GM12872 (cell line): ENCODE results near the gene PTPRS.

Source experiments
- CTCF ChIP-seq: IDR thresholded peaks from 3 replicates; pipeline ENCODE4 v1.5.1; 2011; ENCODE audit warnings: low read depth, mild to moderate bottlenecking, low read length, moderate library complexity; ENCODE audit not compliant: insufficient read depth

Gene PTPRS

DNA sequence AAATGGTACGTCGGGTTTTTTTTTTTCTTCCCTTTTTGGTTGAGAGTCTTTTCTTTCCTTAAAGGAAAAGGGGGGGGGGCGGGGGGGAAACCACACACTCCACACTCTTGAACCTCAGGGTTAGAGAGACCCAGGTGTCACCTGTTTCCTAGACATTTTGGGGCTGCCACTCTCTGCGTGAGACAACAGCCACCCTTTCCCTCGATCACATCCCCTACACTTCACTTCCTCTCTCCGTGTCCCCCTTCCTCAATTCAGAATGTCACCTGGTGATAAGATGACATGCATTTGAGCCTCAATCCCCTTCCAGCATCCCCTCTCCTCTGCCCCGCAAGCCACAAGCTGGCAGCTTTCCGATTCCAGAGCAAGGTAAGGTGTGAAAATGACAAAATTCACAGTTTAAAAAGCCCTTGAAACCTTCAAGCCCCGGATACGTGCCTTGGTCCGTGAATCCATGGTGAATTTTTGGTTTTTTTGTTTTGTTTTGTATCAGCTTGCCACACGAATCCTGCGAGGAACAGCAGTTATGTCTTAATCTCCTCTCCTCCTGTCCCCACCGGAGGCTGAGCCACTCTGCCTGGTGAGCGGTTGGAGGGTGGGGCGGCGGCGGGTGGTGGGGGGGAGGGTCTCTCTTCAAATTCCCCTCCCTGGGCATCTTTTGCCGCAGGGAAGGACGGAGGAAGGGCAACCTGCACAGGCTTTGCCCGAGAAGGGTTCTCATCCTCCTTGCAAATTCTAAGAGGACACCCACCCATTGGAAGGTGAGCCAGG lies 4.2 kb downstream of the PTPRS start:
- no peak for TF ChIP-seq CTCF

GRCh38 chr19:5335593-5335992 lies 5.0 kb downstream of the PTPRS start:
- TF ChIP-seq CTCF = no peak

DNA sequence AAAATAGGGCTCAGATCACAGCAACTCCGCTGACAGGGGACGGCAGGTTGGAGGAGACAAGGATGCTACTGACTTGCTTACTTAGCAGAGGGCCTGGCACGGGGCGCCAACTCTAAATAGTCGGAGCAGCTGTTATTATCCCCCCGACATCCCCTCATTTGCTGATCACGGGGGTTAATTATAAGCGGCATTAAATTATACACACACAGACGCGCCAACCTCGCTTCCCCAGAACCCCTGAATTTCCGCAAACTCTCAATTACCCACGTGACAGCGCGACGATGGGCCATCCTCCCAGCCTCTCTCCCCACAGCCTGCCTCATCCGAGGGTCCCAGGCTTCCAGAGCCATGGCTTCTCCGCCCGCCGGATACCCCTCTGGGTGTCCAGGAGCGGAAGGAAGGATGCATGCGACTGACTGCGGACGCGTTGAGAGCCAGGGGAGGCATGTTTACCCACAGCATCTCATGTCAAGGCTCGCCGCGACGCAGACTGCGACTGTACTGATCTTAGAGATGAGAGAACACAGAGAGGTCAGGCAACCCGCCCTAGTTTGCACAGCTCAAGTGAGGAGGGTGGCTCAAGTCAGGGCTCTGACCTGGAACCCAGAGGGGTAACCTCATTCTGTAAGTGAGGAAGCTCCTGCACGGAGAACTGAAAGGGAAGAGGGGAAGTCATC lies 5.7 kb downstream of the PTPRS start:
- TF ChIP-seq CTCF = no peak

DNA sequence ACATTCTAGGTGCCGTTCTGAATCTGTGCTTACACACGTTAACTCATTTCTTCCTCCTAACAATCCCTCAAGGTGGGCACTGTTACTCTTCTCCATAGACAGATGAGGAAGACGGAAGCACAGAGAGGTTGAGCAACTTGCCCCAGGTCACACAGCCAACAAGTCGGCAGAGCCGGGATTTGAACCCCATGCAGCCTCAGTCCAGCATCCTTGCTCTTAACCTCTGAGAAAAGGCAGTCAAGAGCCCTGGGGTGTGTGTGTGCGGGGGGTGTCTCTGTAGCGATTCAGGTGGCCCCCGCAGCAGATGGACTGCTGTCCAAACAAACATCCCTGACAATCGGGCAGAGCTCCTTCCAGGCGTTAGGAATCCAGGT lies 6.3 kb downstream of the PTPRS start:
- no peak for TF ChIP-seq CTCF

DNA sequence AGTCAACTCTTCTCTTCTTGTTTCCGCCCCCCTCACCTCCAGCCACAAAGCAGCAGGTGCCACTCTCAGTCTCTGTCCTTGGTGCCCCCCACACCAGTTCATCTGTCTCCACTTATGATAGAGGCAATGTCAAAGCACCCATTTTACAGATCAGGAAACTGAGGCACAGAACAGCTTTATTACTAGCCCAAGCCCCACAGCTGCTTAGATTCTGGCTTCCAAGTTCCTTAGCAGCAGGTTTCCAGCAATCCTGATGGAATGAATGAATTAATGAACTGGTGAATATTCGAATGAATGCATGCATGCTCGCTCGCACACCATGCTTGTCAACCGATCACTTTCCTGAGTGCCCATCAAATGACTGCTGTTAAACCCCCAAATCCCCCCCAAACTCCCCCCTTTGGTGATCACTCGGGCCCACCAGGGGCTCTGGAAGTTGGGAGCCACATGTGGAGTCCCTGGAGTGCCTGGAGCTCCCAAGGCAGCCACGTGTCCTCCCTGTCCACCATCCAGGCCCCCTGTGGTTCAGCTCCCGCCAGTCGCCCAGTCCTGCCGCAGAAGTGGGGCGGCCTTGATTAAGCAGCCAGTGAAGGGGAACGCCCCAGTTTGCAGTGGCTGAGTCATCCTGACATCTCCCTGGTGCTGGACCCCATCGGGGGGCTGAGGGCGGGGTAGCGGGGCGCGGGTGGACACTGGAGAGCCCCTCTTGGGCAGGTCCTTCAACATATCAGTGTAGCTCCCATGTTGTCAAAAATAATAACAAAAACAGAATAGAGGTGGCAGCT lies 6.8 kb downstream of the PTPRS start:
- no peak for TF ChIP-seq CTCF

DNA sequence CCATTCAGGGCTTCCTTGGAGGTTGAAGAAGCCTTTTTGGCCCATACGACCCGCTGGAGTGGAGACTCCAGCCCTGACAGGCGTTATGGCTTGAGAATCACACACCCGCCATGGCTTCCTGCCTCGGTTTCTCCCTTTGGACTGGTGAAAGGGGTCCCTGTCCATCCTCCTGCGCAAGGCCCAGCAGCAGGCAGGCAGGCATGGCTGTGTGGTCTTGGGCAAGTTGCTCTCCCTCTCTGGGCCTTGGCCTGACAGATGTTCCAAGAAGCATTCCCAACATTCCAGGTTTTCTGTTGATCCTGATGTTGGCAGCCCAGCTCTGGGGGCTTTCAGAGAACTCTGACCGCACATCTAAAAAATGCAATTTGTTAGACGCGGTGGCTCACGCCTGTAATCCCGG lies 8.1 kb downstream of the PTPRS start:
- TF ChIP-seq CTCF = no peak

- no peak for TF ChIP-seq CTCF
These were observed 8.8 kb downstream of the PTPRS start for GRCh38 chr19:5331790-5332189.
